Testis (tissue), 2 donors: ENCODE data around the gene NCAPD3.

ENCODE experiments used
- POLR2A ChIP-seq: fragments of 450-650 bp; IDR thresholded peaks from one replicate; pipeline ENCODE4 v1.6.1; 2017; ENCODE audit warnings: antibody characterized with exemption, mild to moderate bottlenecking, moderate library complexity
- TF ChIP-seq, protein P1 (sequence below), 3 experiments: fragments of 450-650 bp in 2 of 3; fragments of 200-600 bp in 1 of 3; sonication (generic) in 1 of 3; IDR thresholded peaks; one replicate each; pipeline ENCODE4 v1.5.1; 2016 to 2019; ENCODE audit warnings: antibody characterized with exemption in 3 of 3, mild to moderate bottlenecking in 2 of 3, moderate library complexity in 1 of 3

DNA sequence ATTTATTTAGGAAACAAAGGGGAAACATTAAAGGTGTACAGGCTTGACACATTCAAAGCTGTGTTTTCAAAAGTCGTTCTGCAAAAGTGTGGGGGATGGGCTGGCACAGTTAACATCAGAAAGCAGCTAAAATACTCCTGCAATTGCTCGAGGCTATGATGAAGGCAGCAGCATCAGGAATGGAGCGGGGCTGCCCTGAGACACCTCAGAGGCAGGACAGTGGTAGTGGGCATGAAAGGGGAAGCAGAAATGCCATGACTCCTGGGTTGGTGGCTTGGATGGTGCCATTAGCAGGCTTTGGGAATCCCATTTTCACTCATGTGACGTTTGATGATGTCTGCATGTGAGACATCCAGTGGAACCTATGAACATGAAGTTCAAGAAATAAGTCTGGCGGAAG lies 646 bp downstream of the NCAPD3 start:
- no peak for TF ChIP-seq POLR2A
- TF ChIP-seq, protein P1, sequence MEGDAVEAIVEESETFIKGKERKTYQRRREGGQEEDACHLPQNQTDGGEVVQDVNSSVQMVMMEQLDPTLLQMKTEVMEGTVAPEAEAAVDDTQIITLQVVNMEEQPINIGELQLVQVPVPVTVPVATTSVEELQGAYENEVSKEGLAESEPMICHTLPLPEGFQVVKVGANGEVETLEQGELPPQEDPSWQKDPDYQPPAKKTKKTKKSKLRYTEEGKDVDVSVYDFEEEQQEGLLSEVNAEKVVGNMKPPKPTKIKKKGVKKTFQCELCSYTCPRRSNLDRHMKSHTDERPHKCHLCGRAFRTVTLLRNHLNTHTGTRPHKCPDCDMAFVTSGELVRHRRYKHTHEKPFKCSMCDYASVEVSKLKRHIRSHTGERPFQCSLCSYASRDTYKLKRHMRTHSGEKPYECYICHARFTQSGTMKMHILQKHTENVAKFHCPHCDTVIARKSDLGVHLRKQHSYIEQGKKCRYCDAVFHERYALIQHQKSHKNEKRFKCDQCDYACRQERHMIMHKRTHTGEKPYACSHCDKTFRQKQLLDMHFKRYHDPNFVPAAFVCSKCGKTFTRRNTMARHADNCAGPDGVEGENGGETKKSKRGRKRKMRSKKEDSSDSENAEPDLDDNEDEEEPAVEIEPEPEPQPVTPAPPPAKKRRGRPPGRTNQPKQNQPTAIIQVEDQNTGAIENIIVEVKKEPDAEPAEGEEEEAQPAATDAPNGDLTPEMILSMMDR (IDR thresholded peaks at IDR 0.05): no peak
